Astrocyte (in vitro differentiated cells and primary cell): ENCODE measurements around the gene NIT1. TPM values are rescaled to one million over a fixed set of nuclear protein-coding genes. Genes with fewer than 3 reads are reported as not detected.
A peak's percentile ranks its signal among the peaks of the same experiment; 100 is the strongest.

ENCODE experiments used
- DNase-seq: peaks from one replicate; pipeline ENCODE4 v3.0.0-alpha.2; 2010; ENCODE audit warnings: low read depth
- FAIRE-seq: peaks from 2 replicates; lab custom pipeline; 2011; peaks lifted over from hg19 to GRCh38; lab: Jason Lieb, UNC
- H2AFZ ChIP-seq: 2 replicates; pipeline ENCODE4 v1.6.0; 2012; ENCODE audit warnings: low read depth, low read length, inconsistent platforms
- H3K27ac ChIP-seq: 2 replicates; pipeline ENCODE4 v1.5.1; 2011; ENCODE audit warnings: low read depth, low read length, inconsistent platforms
- H3K27me3 ChIP-seq: 2 replicates; pipeline ENCODE4 v1.6.0; 2011; ENCODE audit warnings: low read length, inconsistent platforms; ENCODE audit not compliant: insufficient read depth
- H3K36me3 ChIP-seq: 2 replicates; pipeline ENCODE4 v1.5.1; 2011; ENCODE audit warnings: low read length, inconsistent platforms; ENCODE audit not compliant: insufficient read depth
- H3K4me1 ChIP-seq: 2 replicates; pipeline ENCODE4 v1.5.1; 2011; ENCODE audit warnings: low read length, inconsistent platforms; ENCODE audit not compliant: insufficient read depth
- H3K4me2 ChIP-seq: 2 replicates; pipeline ENCODE4 v1.6.0; 2012; ENCODE audit warnings: low read length, inconsistent platforms
- H3K4me3 ChIP-seq: 2 replicates; pipeline ENCODE4 v1.5.1; 2011; ENCODE audit warnings: low read depth, mild to moderate bottlenecking, low read length, inconsistent platforms; ENCODE audit not compliant: insufficient read depth
- H3K79me2 ChIP-seq: 2 replicates; pipeline ENCODE4 v1.6.0; 2012; ENCODE audit warnings: mild to moderate bottlenecking, low read length, inconsistent platforms; ENCODE audit not compliant: insufficient read depth
- H3K9ac ChIP-seq: 2 replicates; pipeline ENCODE4 v1.6.0; 2012; ENCODE audit warnings: mild to moderate bottlenecking, low read length, inconsistent platforms
- H3K9me3 ChIP-seq: 2 replicates; pipeline ENCODE4 v1.5.1; 2012; ENCODE audit warnings: low read depth, mild to moderate bottlenecking, low read length, inconsistent platforms; ENCODE audit not compliant: insufficient read depth
- H4K20me1 ChIP-seq: 2 replicates; pipeline ENCODE4 v1.6.0; 2012; ENCODE audit warnings: low read length, inconsistent platforms; ENCODE audit not compliant: insufficient read depth
- H3K27ac Mint-ChIP-seq: one replicate; pipeline ENCODE4 v1.8.0; 2021; ENCODE audit warnings: mild to moderate bottlenecking, mixed read lengths; ENCODE audit not compliant: unreplicated experiment
- H3K27me3 Mint-ChIP-seq: one replicate; pipeline ENCODE4 v1.8.0; 2021; ENCODE audit warnings: low read depth, mixed read lengths; ENCODE audit not compliant: unreplicated experiment
- H3K36me3 Mint-ChIP-seq: one replicate; pipeline ENCODE4 v1.8.0; 2021; ENCODE audit warnings: low read depth, mixed read lengths; ENCODE audit not compliant: unreplicated experiment
- H3K4me1 Mint-ChIP-seq: one replicate; pipeline ENCODE4 v1.8.0; 2021; ENCODE audit warnings: low read depth, mixed read lengths; ENCODE audit not compliant: unreplicated experiment
- H3K4me3 Mint-ChIP-seq: one replicate; pipeline ENCODE4 v1.8.0; 2021; ENCODE audit warnings: mild to moderate bottlenecking, moderate library complexity, mixed read lengths; ENCODE audit not compliant: unreplicated experiment
- H3K9me3 Mint-ChIP-seq: one replicate; pipeline ENCODE4 v1.8.0; 2021; ENCODE audit warnings: mild to moderate bottlenecking, mixed read lengths; ENCODE audit not compliant: unreplicated experiment
- EZH2 ChIP-seq: IDR thresholded peaks from 2 replicates; pipeline ENCODE4 v1.6.1; 2012; ENCODE audit warnings: mild to moderate bottlenecking, low read length, inconsistent platforms; ENCODE audit not compliant: insufficient read depth
- total RNA-seq: library from RNA; stranded (reverse); gene quantifications from 2 replicates; pipeline ENCODE4 v1.2.1, GENCODE V29; 2021
- TF ChIP-seq, protein P1 (sequence below): IDR thresholded peaks from 2 replicates; pipeline ENCODE4 v1.5.1; 2011; ENCODE audit warnings: low read depth, mild to moderate bottlenecking, inconsistent platforms, low read length, moderate library complexity; ENCODE audit not compliant: insufficient read depth

Gene NIT1
- total RNA-seq, 1 donor from 2014 or later, result 25.9 TPM

- no peaks in the 10 kb centered on the region for H3K27me3 Mint-ChIP-seq
These were observed 25.3 kb upstream of the NIT1 start for GRCh38 chr1:161092621-161093028.

GRCh38 chr1:161094481-161094880 lies 23.4 kb upstream of the NIT1 start:
- no peak overlapping the region for H3K4me3 ChIP-seq
- peaks cover 27% of the 10 kb centered on the region for H3K4me1 ChIP-seq
- H3K27me3 ChIP-seq, result no peaks in the 10 kb centered on the region
- no peak for TF ChIP-seq EZH2
- TF ChIP-seq, protein P1, sequence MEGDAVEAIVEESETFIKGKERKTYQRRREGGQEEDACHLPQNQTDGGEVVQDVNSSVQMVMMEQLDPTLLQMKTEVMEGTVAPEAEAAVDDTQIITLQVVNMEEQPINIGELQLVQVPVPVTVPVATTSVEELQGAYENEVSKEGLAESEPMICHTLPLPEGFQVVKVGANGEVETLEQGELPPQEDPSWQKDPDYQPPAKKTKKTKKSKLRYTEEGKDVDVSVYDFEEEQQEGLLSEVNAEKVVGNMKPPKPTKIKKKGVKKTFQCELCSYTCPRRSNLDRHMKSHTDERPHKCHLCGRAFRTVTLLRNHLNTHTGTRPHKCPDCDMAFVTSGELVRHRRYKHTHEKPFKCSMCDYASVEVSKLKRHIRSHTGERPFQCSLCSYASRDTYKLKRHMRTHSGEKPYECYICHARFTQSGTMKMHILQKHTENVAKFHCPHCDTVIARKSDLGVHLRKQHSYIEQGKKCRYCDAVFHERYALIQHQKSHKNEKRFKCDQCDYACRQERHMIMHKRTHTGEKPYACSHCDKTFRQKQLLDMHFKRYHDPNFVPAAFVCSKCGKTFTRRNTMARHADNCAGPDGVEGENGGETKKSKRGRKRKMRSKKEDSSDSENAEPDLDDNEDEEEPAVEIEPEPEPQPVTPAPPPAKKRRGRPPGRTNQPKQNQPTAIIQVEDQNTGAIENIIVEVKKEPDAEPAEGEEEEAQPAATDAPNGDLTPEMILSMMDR, result no peak
- H3K9ac ChIP-seq, result no peak overlapping the region
- DNase-seq (no peak), FAIRE-seq (no peak)
- no peak overlapping the region for H3K4me2 ChIP-seq
- H3K79me2 ChIP-seq, result no peaks in the 10 kb centered on the region
- Mint-ChIP-seq H3K9me3 (no peaks in the 10 kb centered on the region), H3K36me3 (no peaks in the 10 kb centered on the region), H3K27ac (no peak overlapping the region), H3K27me3 (no peaks in the 10 kb centered on the region), H3K4me1 (peaks cover 38% of the 10 kb centered on the region), H3K4me3 (no peak overlapping the region)
- H4K20me1 ChIP-seq, result peaks cover 7% of the 10 kb centered on the region
- H3K27ac ChIP-seq, result no peak overlapping the region
- H3K36me3 ChIP-seq, result no peaks in the 10 kb centered on the region
- no peaks in the 10 kb centered on the region for H3K9me3 ChIP-seq
- H2AFZ ChIP-seq, result no peak overlapping the region

More at GRCh38 chr1:161092621-161093028, 25.3 kb upstream of the NIT1 start:
- TF ChIP-seq, protein P1, result no peak
- no peak for TF ChIP-seq EZH2
- Histone ChIP-seq H3K36me3 (no peaks in the 10 kb centered on the region), H3K9me3 (no peaks in the 10 kb centered on the region), H3K4me2 (peak overlapping the region; percentile 65), H3K4me1 (peaks cover 13% of the 10 kb centered on the region), H3K27ac (no peak overlapping the region), H3K27me3 (no peaks in the 10 kb centered on the region), H3K9ac (no peak overlapping the region), H3K79me2 (no peaks in the 10 kb centered on the region), H3K4me3 (no peak overlapping the region), H2AFZ (no peak overlapping the region), H4K20me1 (no peaks in the 10 kb centered on the region)
- Mint-ChIP-seq H3K4me3 (peak overlapping the region; percentile 12), H3K36me3 (no peaks in the 10 kb centered on the region), H3K27ac (peak overlapping the region; percentile 53), H3K9me3 (no peaks in the 10 kb centered on the region), H3K4me1 (peaks cover 53% of the 10 kb centered on the region)
- DNase-seq (no peak), FAIRE-seq (no peak)

- Histone ChIP-seq H2AFZ (no peak overlapping the region), H3K9ac (no peak overlapping the region), H3K79me2 (no peaks in the 10 kb centered on the region), H3K9me3 (no peaks in the 10 kb centered on the region), H3K4me2 (no peak overlapping the region), H3K4me1 (peaks cover 27% of the 10 kb centered on the region), H3K27me3 (no peaks in the 10 kb centered on the region), H3K36me3 (peaks cover 5% of the 10 kb centered on the region), H4K20me1 (peaks cover 13% of the 10 kb centered on the region), H3K27ac (no peak overlapping the region), H3K4me3 (no peak overlapping the region)
- no peaks in the 10 kb centered on the region for H3K36me3 Mint-ChIP-seq
- DNase-seq (no peak), FAIRE-seq (no peak)
- H3K27ac Mint-ChIP-seq, result peak overlapping the region; percentile 63
- TF ChIP-seq EZH2, result no peak
- TF ChIP-seq, protein P1, result no peak
- H3K9me3 Mint-ChIP-seq, result no peaks in the 10 kb centered on the region
- H3K27me3 Mint-ChIP-seq, result no peaks in the 10 kb centered on the region
- H3K4me1 Mint-ChIP-seq, result peaks cover 38% of the 10 kb centered on the region
- H3K4me3 Mint-ChIP-seq, result peak overlapping the region; percentile 45
These were observed 22.7 kb upstream of the NIT1 start for GRCh38 chr1:161095230-161095629.
